ENCODE results near the gene ELOA. TPM values are rescaled to one million over a fixed set of nuclear protein-coding genes. Genes with fewer than 3 reads are reported as not detected.

The ELOA gene
- polyA plus RNA-seq, 2 of the 4 experiments (the other 2 are of a cell fraction): 16.4 to 18.4 TPM

DNA sequence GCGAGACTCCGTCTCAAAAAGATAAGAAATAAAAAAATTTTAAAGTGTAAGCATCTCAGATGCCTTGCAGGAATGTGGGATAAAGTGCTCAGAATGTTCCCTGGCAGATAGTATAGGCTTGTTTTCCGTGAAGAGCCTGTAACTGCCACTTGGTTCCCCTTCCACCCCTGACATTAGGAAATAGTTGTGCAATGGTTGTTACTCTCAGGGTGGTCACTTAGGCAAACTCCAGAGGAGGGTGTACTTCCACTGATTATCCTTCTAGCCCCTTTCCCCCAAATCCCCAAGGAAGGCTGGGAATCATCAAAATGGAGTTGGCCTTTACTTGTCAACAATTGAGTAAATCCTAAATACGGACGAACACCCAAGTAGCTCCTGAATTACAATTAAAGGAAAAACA is 41.3 kb upstream of the ELOA start:
- FAIRE-seq: no peak
- 89% methylated on average over 5 of the region's 5 CpGs for WGBS (ENCODE audit: missing lambda C conversion rate)
- CTCF ChIA-PET: interaction anchor here (0.8 to 1.4 kb wide), 2 partner anchors 11 to 70 kb away, joined by 3 to 5 read pairs; partner anchors contain the start of gene RPL11

DNA sequence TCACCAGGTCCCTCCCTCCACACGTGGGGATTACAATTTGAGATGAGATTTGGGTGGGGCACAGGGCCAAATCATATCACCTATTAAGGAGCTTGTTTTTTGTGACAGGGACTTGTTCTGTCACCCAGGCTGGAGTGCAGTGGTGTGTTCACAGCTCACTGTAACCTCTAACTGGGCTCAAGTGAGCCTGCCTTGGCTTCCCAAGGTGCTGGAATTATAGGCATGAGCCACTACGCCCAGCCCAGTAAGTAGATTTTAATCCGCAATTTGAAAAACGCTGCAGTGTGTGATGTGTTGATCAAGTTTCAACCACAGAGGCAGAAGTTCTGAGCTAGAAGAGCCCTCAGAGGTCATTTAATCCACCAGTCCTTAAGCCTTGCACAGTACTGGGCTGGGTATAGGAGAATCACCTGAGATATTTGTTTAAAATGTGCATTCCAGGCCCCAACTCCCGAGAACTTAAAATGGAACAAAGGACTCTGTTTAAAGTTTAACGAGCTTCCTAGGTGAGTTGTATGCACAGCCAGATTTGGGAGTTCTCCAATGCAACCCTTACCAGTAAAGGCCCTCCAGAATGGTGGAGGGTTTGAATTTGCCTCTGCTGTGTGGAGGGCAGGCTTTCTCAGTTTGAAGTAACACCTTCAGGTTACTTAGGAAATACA is 38.3 kb upstream of the ELOA start:
- ChIA-PET CTCF (no interaction called here), POLR2A (no interaction called here)
- Histone ChIP-seq H3K4me2 (no peak overlapping the region), H3K27ac (no peak overlapping the region), H3K9me3 (no peaks in the 10 kb centered on the region), H3K4me3 (no peak overlapping the region), H3K4me1 (no peaks in the 10 kb centered on the region)
- DNase-seq (ENCODE audit: low read depth in 1 of 2, low spot score in 1 of 2): no peak
- no peak for FAIRE-seq
- peak in 1 of 2 experiments; percentile 15; a peak in 4 of 6 replicates for ATAC-seq
- 65% methylated on average over 6 of the region's 6 CpGs for WGBS (ENCODE audit: missing lambda C conversion rate)
- TF ChIP-seq HDAC2 (IDR thresholded peaks at IDR 0.05) (no peak), MAX (IDR thresholded peaks at IDR 0.05) (no peak), EHMT2 (IDR thresholded peaks at IDR 0.05; ENCODE audit: low read depth) (no peak), HOXB13 (CRISPR knock-in tag; IDR thresholded peaks at IDR 0.05; ENCODE audit: low read depth) (no peak), NR3C1 (IDR thresholded peaks at IDR 0.05) (no peak), BHLHE40 (IDR thresholded peaks at IDR 0.05; ENCODE audit: low read depth, low read length) (no peak), RCOR1 (IDR thresholded peaks at IDR 0.05; ENCODE audit: low read depth, low read length) (no peak), FOSB (CRISPR knock-in tag; IDR thresholded peaks at IDR 0.05) (no peak), HOXA7 (CRISPR knock-in tag; IDR thresholded peaks at IDR 0.05) (no peak), GATA3 (IDR thresholded peaks at IDR 0.05; ENCODE audit: borderline replicate concordance) (no peak), ZFP36 (IDR thresholded peaks at IDR 0.05; ENCODE audit: borderline replicate concordance, partially characterized antibody) (no peak), MAZ (IDR thresholded peaks at IDR 0.05; ENCODE audit: borderline replicate concordance, low read depth, low read length) (no peak), CEBPB (IDR thresholded peaks at IDR 0.05) (no peak), SMC3 (IDR thresholded peaks at IDR 0.05) (no peak), SREBF2 (IDR thresholded peaks at IDR 0.05) (no peak), CBX2 (IDR thresholded peaks at IDR 0.05; ENCODE audit: borderline replicate concordance, low read depth) (no peak), HOXB5 (CRISPR knock-in tag; IDR thresholded peaks at IDR 0.05) (no peak)

More for the DNA sequence above, 41.3 kb upstream of the ELOA start:
- no peak overlapping the region for H3K4me3 ChIP-seq
- no peak overlapping the region for H3K4me2 ChIP-seq
- H3K9me3 ChIP-seq: no peaks in the 10 kb centered on the region
- no peak for TF ChIP-seq BCL3 (IDR thresholded peaks at IDR 0.05)
- ATAC-seq (no peak; a peak in 3 of 6 replicates), DNase-seq (ENCODE audit: low read depth in 1 of 2, low spot score in 1 of 2) (no peak)
- no peak overlapping the region for H3K27ac ChIP-seq
- POLR2A ChIA-PET: interaction anchor here (1.4 kb wide), 1 partner anchor 10 kb away, joined by 7 read pairs; the partner anchor contains the start of gene RPL11
- no peaks in the 10 kb centered on the region; the same call in 2 of the 3 replicates for H3K4me1 ChIP-seq

GRCh38 chr1:23709229-23709628 is 34.0 kb upstream of the ELOA start:
- TF ChIP-seq SREBF2 (IDR thresholded peaks at IDR 0.05) (no peak), RCOR1 (IDR thresholded peaks at IDR 0.05; ENCODE audit: low read depth, low read length) (no peak), NR3C1 (IDR thresholded peaks at IDR 0.05) (no peak), USF2 (IDR thresholded peaks at IDR 0.05) (no peak), TP53 (CRISPR knock-in tag; IDR thresholded peaks at IDR 0.05) (no peak), NFE2L2 (conservative IDR thresholded peaks at IDR 0.05; ENCODE audit: low read length) (no peak), RFX5 (IDR thresholded peaks at IDR 0.05) (no peak), MAX (IDR thresholded peaks at IDR 0.05) (no peak), ESRRA (IDR thresholded peaks at IDR 0.05; ENCODE audit: borderline replicate concordance, low read length) (no peak), PBX3 (IDR thresholded peaks at IDR 0.05) (no peak), HES2 (IDR thresholded peaks at IDR 0.05) (no peak), ELK1 (IDR thresholded peaks at IDR 0.05; ENCODE audit: low read depth, low read length) (no peak)
- TF ChIP-seq, protein P1, sequence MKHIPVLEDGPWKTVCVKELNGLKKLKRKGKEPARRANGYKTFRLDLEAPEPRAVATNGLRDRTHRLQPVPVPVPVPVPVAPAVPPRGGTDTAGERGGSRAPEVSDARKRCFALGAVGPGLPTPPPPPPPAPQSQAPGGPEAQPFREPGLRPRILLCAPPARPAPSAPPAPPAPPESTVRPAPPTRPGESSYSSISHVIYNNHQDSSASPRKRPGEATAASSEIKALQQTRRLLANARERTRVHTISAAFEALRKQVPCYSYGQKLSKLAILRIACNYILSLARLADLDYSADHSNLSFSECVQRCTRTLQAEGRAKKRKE (CRISPR knock-in tag; IDR thresholded peaks at IDR 0.05; ENCODE audit: low read depth): no peak
- Histone ChIP-seq H3K4me3 (no peak overlapping the region), H3K4me2 (no peak overlapping the region), H3K27ac (no peak overlapping the region), H3K9me3 (no peaks in the 10 kb centered on the region), H3K4me1 (no peaks in the 10 kb centered on the region)
- DNase-seq (ENCODE audit: low read depth in 1 of 2, low spot score in 1 of 2) (no peak), ATAC-seq (no peak), FAIRE-seq (no peak)
- WGBS (ENCODE audit: missing lambda C conversion rate): 93% methylated on average over 4 of the region's 4 CpGs
- ChIA-PET POLR2A (no interaction called here), CTCF (no interaction called here)

All from A549 (cell line).